ENCODE measurements around the gene MTA3.
"Not testable (repeated sequence)": the region's sequence is repeated elsewhere in the genome, so short reads cannot be mapped to it uniquely, and the experiment has no call there.

Gene MTA3

GRCh38 chr2:42614838-42615237, 46.4 kb downstream of the MTA3 start:
- DNase-seq, result no peak

GRCh38 chr2:42618116-42618515, 49.7 kb downstream of the MTA3 start:
- DNase-seq, result no peak

- DNase-seq, result no peak
Measured at GRCh38 chr2:42618972-42619371, 50.5 kb downstream of the MTA3 start.

GRCh38 chr2:42621626-42622025, 53.2 kb downstream of the MTA3 start:
- DNase-seq, result not testable (repeated sequence)

- DNase-seq, result no peak
Measured at GRCh38 chr2:42622943-42623676, 54.7 kb downstream of the MTA3 start.

- no peak for DNase-seq
Measured at GRCh38 chr2:42624047-42624446, 55.6 kb downstream of the MTA3 start.

- DNase-seq, result not testable (repeated sequence)
Measured at GRCh38 chr2:42628024-42628423, 59.6 kb downstream of the MTA3 start.

GRCh38 chr2:42636934-42637333, 68.5 kb downstream of the MTA3 start:
- no peak for DNase-seq

GRCh38 chr2:42638080-42638784, 69.8 kb downstream of the MTA3 start:
- no peak for DNase-seq

GRCh38 chr2:42639340-42640077, 71.1 kb downstream of the MTA3 start:
- no peak for DNase-seq

GRCh38 chr2:42640261-42640660, 71.8 kb downstream of the MTA3 start:
- no peak for DNase-seq

- not testable (repeated sequence) for DNase-seq
Measured at GRCh38 chr2:42642371-42642770, 73.9 kb downstream of the MTA3 start.

- no peak for DNase-seq
Measured at GRCh38 chr2:42645551-42645950, 77.1 kb downstream of the MTA3 start.

- DNase-seq, result no peak
Measured at GRCh38 chr2:42648796-42649195, 80.4 kb downstream of the MTA3 start.

GRCh38 chr2:42651057-42651456, 82.6 kb downstream of the MTA3 start:
- no peak for DNase-seq

GRCh38 chr2:42652086-42652485, 83.7 kb downstream of the MTA3 start:
- DNase-seq, result peak; percentile 4

- DNase-seq, result no peak
Measured at GRCh38 chr2:42653039-42653438, 84.6 kb downstream of the MTA3 start.

- DNase-seq, result no peak
Measured at GRCh38 chr2:42653908-42654445, 85.5 kb downstream of the MTA3 start.

GRCh38 chr2:42658306-42658705, 89.9 kb downstream of the MTA3 start:
- no peak for DNase-seq

- no peak for DNase-seq
Measured at GRCh38 chr2:42659609-42660008, 91.2 kb downstream of the MTA3 start.

- DNase-seq, result peak; percentile 32
Measured at GRCh38 chr2:42663106-42663780, 94.8 kb downstream of the MTA3 start.

- no peak for DNase-seq
Measured at GRCh38 chr2:42663828-42664227, 95.4 kb downstream of the MTA3 start.

Measured in effector CD8-positive, alpha-beta T cell (primary cell).